Epithelial cell of proximal tubule (primary cell): ENCODE data around the gene SRSF5. TPM values are rescaled to one million over a fixed set of nuclear protein-coding genes. Genes with fewer than 3 reads are reported as not detected.

Source experiments
- DNase-seq: peaks from one replicate; pipeline ENCODE4 v3.0.0-alpha.2; 2011; ENCODE audit warnings: low read depth
- H3K4me3 ChIP-seq: 2 replicates; pipeline ENCODE4 v1.5.1; 2011; ENCODE audit warnings: low read depth, mild to moderate bottlenecking, low read length
- total RNA-seq: library from RNA; depleted of rRNA; stranded (reverse); fragments of >200 nt; gene quantifications from 2 replicates; pipeline ENCODE4 v1.2.3, GENCODE V29; 2015
- TF ChIP-seq, protein P1 (sequence below): conservative IDR thresholded peaks from 2 replicates; pipeline ENCODE4 v1.5.1; 2012; ENCODE audit warnings: low read depth, mild to moderate bottlenecking, low read length

SRSF5 gene
- total RNA-seq, 1 donor from 2014 or later = 151 TPM

DNA sequence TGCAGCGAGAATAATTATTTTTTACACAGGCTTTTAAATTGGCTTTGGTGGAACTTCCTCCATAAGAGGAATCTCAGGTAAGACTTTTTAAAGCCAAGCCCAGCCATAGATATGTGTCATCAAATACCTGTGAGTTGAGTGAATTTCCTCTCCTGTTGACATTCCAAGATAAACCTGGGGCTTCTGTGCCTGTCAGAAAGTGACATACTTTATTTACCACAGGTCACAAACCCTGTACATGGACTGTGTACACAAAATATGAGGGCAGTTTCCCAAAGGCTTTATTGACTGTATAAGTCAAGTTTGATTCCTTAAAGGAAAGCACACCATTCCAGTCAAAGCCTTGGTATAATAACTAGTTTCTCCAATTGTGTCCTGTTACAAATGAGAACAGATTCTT is 25.9 kb upstream of the SRSF5 start:
- TF ChIP-seq, protein P1, sequence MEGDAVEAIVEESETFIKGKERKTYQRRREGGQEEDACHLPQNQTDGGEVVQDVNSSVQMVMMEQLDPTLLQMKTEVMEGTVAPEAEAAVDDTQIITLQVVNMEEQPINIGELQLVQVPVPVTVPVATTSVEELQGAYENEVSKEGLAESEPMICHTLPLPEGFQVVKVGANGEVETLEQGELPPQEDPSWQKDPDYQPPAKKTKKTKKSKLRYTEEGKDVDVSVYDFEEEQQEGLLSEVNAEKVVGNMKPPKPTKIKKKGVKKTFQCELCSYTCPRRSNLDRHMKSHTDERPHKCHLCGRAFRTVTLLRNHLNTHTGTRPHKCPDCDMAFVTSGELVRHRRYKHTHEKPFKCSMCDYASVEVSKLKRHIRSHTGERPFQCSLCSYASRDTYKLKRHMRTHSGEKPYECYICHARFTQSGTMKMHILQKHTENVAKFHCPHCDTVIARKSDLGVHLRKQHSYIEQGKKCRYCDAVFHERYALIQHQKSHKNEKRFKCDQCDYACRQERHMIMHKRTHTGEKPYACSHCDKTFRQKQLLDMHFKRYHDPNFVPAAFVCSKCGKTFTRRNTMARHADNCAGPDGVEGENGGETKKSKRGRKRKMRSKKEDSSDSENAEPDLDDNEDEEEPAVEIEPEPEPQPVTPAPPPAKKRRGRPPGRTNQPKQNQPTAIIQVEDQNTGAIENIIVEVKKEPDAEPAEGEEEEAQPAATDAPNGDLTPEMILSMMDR = no peak
- DNase-seq = no peak
- no peak overlapping the region for H3K4me3 ChIP-seq

DNA sequence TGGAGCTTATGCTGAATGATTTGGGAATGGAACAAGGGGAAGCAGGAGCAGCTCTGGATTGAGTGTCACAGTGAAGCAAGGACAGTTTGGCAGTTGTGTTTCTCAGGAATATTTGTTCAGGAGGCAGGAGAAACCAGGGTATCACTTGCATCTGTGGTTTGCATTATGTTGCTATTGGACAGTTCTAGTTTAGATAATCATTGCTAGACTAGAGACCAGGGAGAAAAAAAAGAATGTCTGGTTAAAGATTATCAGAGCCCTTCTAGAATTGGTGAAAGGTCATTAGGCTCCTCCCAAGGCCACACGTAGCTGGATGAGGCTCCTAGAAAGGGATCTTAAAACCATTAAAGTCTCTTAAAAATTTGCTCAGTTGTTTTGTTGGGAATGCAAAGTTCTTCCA is 17.0 kb upstream of the SRSF5 start:
- peak; percentile 59 for DNase-seq
- no peak overlapping the region for H3K4me3 ChIP-seq
- TF ChIP-seq, protein P1 = no peak

DNA sequence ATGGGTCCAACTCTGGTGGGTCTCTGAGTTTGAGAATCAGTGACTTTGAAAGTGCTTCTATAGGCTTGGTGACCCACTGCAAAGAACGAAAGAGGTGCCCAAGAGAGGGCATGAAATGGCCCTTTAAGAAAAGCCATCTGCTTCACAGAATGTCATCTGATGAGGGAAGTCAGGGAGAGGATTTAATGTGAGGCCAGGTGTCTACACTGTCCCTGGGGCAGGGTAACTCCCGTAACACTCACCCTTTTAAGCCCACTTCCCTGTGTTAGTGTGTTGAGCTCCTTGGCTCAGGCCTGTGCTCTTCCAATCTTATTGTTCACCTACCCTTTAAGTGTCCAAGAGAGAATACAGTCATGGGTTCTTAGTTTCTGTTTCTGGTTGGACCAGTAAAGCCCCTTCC is 16.4 kb upstream of the SRSF5 start:
- no peak for DNase-seq
- TF ChIP-seq, protein P1 = no peak

DNA sequence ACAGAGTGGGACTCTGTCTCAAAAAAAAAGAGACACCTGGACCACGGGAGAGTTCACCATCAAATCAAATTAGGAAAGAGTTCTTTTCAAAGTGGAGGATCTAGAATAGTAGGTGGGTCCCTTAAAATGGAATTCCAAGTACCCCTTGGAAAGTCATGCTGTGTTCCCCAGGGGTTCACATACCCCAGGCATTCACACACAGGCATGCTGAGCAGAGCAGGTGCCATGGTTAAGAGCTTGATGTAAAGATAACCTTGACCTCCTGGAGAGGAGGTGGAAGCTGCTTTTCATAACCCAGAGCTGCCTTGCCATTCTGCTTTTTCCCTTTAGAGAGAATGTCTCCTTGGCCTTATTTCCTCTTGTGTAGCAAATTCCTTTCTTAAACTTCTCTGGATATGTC is 14.2 kb upstream of the SRSF5 start:
- no peak for DNase-seq
- TF ChIP-seq, protein P1 = no peak
- no peak overlapping the region for H3K4me3 ChIP-seq

More for the DNA sequence above, 16.4 kb upstream of the SRSF5 start:
- H3K4me3 ChIP-seq = no peak overlapping the region

DNA sequence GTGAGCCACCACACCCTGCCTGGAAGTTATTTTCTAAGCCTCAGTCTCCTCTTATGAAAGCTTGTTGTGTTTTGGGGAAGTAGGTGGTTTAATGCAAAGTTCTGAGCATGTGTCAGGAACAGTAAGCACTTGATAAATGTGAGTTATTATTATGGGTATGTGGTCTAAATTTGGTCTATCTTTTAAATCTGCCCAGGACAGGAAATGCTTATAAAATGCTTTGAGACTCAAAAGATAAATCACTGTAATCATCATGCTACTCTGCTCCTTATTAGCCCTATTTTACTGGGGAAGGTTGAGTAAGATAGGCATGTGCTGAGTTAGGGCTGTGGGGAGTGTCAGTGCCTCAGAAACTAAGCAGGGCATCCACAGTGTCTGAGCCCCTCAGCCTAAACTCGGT is 13.1 kb upstream of the SRSF5 start:
- no peak for DNase-seq
- TF ChIP-seq, protein P1 = no peak
- no peak overlapping the region for H3K4me3 ChIP-seq

DNA sequence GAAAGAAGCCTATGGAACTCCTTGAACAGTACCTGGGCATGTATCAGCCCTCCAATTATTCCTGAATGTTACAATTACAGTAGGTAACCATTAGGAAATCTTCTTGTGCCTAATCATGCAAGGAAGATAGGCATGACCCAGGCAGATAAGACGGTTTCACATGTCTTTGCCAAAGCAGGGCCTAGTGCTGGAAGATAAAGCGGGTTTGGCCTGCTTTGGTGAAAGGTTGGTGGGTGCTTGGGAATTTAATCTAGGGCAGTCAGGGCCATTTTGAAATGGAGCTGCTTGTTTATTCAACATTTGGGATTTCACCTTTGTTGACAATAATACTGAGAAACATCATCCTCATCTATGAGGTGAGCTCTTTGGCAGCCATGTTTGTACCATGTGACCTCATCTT is 12.5 kb upstream of the SRSF5 start:
- TF ChIP-seq, protein P1 = no peak
- DNase-seq = no peak
- H3K4me3 ChIP-seq = no peak overlapping the region

DNA sequence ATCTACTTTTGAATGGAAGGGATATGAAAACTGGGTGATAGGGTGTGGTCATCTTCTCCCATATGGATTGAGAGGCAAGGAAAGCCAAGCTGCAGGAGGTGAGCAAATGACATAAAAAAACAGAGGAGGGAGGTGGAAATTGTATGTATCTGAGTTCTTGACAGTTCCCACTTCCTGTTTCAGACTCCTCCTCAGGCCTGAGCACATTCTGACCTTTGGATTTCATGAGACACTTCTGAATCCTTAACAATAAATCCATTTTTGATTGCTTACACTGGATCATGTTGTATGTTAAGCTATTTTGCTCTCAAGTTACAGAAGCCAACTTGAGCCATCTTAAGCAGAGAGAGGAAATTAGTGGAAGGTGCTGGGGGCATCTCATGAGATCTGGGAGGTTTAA is 11.6 kb upstream of the SRSF5 start:
- TF ChIP-seq, protein P1 = no peak
- H3K4me3 ChIP-seq = no peak overlapping the region
- DNase-seq = no peak
